ENCODE measurements around the gene SNTB2. TPM values are rescaled to one million over a fixed set of nuclear protein-coding genes. Genes with fewer than 3 reads are reported as not detected.

Gene SNTB2
- total RNA-seq, 2 experiments from 2014 or later = 23.3 to 25.9 TPM

- POLR2A ChIA-PET = interaction anchor here (0.6 to 3.8 kb wide), 16 partner anchors 9 to 575 kb away, joined by 3 to 33 read pairs (median 4); partner anchors contain the start of genes CHTF8, COG8, CYB5B and UTP4
Measured at GRCh38 chr16:69187446-69188235, 677 bp downstream of the SNTB2 start.

GRCh38 chr16:69188236-69188549, 1.2 kb downstream of the SNTB2 start:
- Mint-ChIP-seq H3K4me1 (peaks cover 46% of the 10 kb centered on the region), H3K27ac (peak overlapping the region; percentile 82), H3K27me3 (no peaks in the 10 kb centered on the region), H3K36me3 (ENCODE audit: low read depth) (peaks cover 16% of the 10 kb centered on the region), H3K9me3 (no peaks in the 10 kb centered on the region), H3K4me3 (peak overlapping the region; percentile 82)
- DNase-seq = peak; percentile 26
- ChIA-PET POLR2A (interaction anchor here (0.6 to 3.8 kb wide), 10 partner anchors 8 to 146 kb away, joined by 3 to 33 read pairs (median 3); partner anchors contain the start of genes CHTF8, UTP4 and VPS4A), CTCF (interaction anchor here (0.8 to 2.3 kb wide), 7 partner anchors 8 to 924 kb away, joined by 3 to 10 read pairs (median 6); partner anchors contain the start of gene SLC7A6)

More at GRCh38 chr16:69187446-69188235, 677 bp downstream of the SNTB2 start:
- Mint-ChIP-seq H3K4me3 (peak overlapping the region; percentile 82), H3K4me1 (peaks cover 46% of the 10 kb centered on the region), H3K9me3 (no peaks in the 10 kb centered on the region), H3K27me3 (no peaks in the 10 kb centered on the region), H3K27ac (peak overlapping the region; percentile 82), H3K36me3 (ENCODE audit: low read depth) (peaks cover 16% of the 10 kb centered on the region)
- DNase-seq = peak; percentile 57
- CTCF ChIA-PET = interaction anchor here (0.6 to 2.3 kb wide), 10 partner anchors 9 to 923 kb away, joined by 3 to 10 read pairs (median 4); partner anchors contain the start of gene SLC7A6

DNA sequence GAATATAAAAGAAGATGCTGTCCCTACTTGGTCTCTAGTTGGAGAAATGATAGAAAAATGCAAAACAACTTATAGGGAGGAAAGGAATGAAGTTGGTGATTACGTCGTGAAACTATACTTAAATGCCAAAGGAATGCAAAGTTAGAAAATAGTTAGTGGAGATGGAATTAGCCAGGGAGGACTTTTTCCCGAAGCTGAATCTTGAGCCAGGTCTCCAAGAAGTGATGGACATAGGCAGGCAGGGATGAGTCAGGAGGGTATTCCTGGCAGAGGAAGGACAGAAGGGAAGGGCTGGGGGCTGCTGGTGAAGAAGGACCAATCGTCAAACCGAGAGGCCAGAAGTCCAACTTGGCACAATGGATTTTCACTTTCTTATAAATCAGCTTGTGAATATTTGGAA, 1.8 kb downstream of the SNTB2 start:
- H3K27ac Mint-ChIP-seq = peak overlapping the region; percentile 82
- ChIA-PET POLR2A (interaction anchor here (0.6 to 3.8 kb wide), 7 partner anchors 9 to 146 kb away, joined by 3 to 33 read pairs (median 4); partner anchors contain the start of genes CHTF8, UTP4 and VPS4A), CTCF (interaction anchor here (0.8 to 2.8 kb wide), 7 partner anchors 8 to 924 kb away, joined by 3 to 10 read pairs (median 6); partner anchors contain the start of gene SLC7A6)
- peaks cover 46% of the 10 kb centered on the region for H3K4me1 Mint-ChIP-seq
- H3K36me3 Mint-ChIP-seq (ENCODE audit: low read depth) = peaks cover 16% of the 10 kb centered on the region
- peak overlapping the region; percentile 82 for H3K4me3 Mint-ChIP-seq
- DNase-seq = no peak
- H3K27me3 Mint-ChIP-seq = no peaks in the 10 kb centered on the region
- H3K9me3 Mint-ChIP-seq = no peaks in the 10 kb centered on the region

GRCh38 chr16:69190046-69190588, 3.2 kb downstream of the SNTB2 start:
- CTCF ChIA-PET = interaction anchor here (0.6 to 2.8 kb wide), 2 partner anchors 40 to 69 kb away, joined by 3 to 8 read pairs; no protein-coding TSS in a partner anchor
- Mint-ChIP-seq H3K9me3 (no peaks in the 10 kb centered on the region), H3K4me3 (no peak overlapping the region)

GRCh38 chr16:69190598-69190997, 3.6 kb downstream of the SNTB2 start:
- peak; percentile 23 for DNase-seq
- Mint-ChIP-seq H3K27ac (no peak overlapping the region), H3K9me3 (no peaks in the 10 kb centered on the region), H3K27me3 (no peaks in the 10 kb centered on the region), H3K4me1 (peaks cover 39% of the 10 kb centered on the region), H3K4me3 (no peak overlapping the region), H3K36me3 (ENCODE audit: low read depth) (peaks cover 16% of the 10 kb centered on the region)
- CTCF ChIA-PET = interaction anchor here (2.8 kb wide), 1 partner anchor 41 kb away, joined by 8 read pairs; no protein-coding TSS in a partner anchor
- POLR2A ChIA-PET = no interaction called here

More at GRCh38 chr16:69190046-69190588, 3.2 kb downstream of the SNTB2 start:
- Mint-ChIP-seq H3K27ac (no peak overlapping the region), H3K27me3 (no peaks in the 10 kb centered on the region), H3K36me3 (ENCODE audit: low read depth) (peaks cover 16% of the 10 kb centered on the region), H3K4me1 (peaks cover 39% of the 10 kb centered on the region)
- no peak for DNase-seq
- POLR2A ChIA-PET = no interaction called here

GRCh38 chr16:69191136-69191535, 4.2 kb downstream of the SNTB2 start:
- CTCF ChIA-PET = interaction anchor here (2.8 kb wide), 1 partner anchor 41 kb away, joined by 8 read pairs; no protein-coding TSS in a partner anchor
- no peaks in the 10 kb centered on the region for H3K9me3 Mint-ChIP-seq
- no peak for DNase-seq
- H3K4me1 Mint-ChIP-seq = peaks cover 36% of the 10 kb centered on the region
- H3K27ac Mint-ChIP-seq = no peak overlapping the region
- H3K27me3 Mint-ChIP-seq = no peaks in the 10 kb centered on the region
- H3K36me3 Mint-ChIP-seq (ENCODE audit: low read depth) = peaks cover 16% of the 10 kb centered on the region
- H3K4me3 Mint-ChIP-seq = no peak overlapping the region
- POLR2A ChIA-PET = no interaction called here

DNA sequence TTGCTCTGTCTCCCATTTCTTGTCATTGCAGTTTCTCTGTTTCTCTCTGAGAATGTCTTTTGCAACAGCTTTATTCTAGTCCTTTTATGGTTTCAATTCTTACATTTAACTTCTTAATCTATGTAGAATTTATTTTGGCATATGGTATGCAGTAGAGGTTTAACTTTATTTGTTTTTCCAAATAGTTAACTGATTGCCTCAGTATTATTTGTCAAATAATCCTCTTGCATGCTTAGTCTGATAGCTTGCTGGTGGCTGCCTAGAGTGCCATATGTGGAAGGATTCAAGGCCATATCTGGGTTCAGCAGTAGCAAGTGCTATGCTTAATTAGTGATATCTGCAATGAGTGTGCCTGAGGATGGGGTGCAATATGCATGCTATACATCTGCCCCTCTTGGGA, 6.9 kb downstream of the SNTB2 start:
- H3K4me3 Mint-ChIP-seq = no peak overlapping the region
- CTCF ChIA-PET = no interaction called here
- peaks cover 23% of the 10 kb centered on the region for H3K4me1 Mint-ChIP-seq
- POLR2A ChIA-PET = no interaction called here
- no peaks in the 10 kb centered on the region for H3K27me3 Mint-ChIP-seq
- H3K27ac Mint-ChIP-seq = no peak overlapping the region
- no peak for DNase-seq
- no peaks in the 10 kb centered on the region for H3K9me3 Mint-ChIP-seq
- peaks cover 10% of the 10 kb centered on the region for H3K36me3 Mint-ChIP-seq (ENCODE audit: low read depth)

- no peak for DNase-seq
- no peaks in the 10 kb centered on the region for H3K9me3 Mint-ChIP-seq
- no peak overlapping the region for H3K27ac Mint-ChIP-seq
- CTCF ChIA-PET = no interaction called here
- POLR2A ChIA-PET = no interaction called here
- peaks cover 10% of the 10 kb centered on the region for H3K36me3 Mint-ChIP-seq (ENCODE audit: low read depth)
- no peaks in the 10 kb centered on the region for H3K27me3 Mint-ChIP-seq
- peaks cover 19% of the 10 kb centered on the region for H3K4me1 Mint-ChIP-seq
- H3K4me3 Mint-ChIP-seq = no peak overlapping the region
Measured at GRCh38 chr16:69194488-69194887, 7.5 kb downstream of the SNTB2 start.

- Mint-ChIP-seq H3K4me1 (peaks cover 9% of the 10 kb centered on the region), H3K36me3 (ENCODE audit: low read depth) (peaks cover 6% of the 10 kb centered on the region)
Measured at GRCh38 chr16:69195369-69196029, 8.5 kb downstream of the SNTB2 start.

GRCh38 chr16:69197573-69197972, 10.6 kb downstream of the SNTB2 start:
- Mint-ChIP-seq H3K4me1 (peaks cover 3% of the 10 kb centered on the region), H3K27ac (no peak overlapping the region), H3K27me3 (no peaks in the 10 kb centered on the region), H3K4me3 (no peak overlapping the region), H3K9me3 (no peaks in the 10 kb centered on the region), H3K36me3 (ENCODE audit: low read depth) (no peaks in the 10 kb centered on the region)
- POLR2A ChIA-PET = interaction anchor here (1.5 kb wide), 1 partner anchor 14 kb away, joined by 3 read pairs; no protein-coding TSS in a partner anchor
- CTCF ChIA-PET = no interaction called here
- DNase-seq = no peak

More at GRCh38 chr16:69195369-69196029, 8.5 kb downstream of the SNTB2 start:
- Mint-ChIP-seq H3K4me3 (no peak overlapping the region), H3K27ac (no peak overlapping the region), H3K27me3 (no peaks in the 10 kb centered on the region), H3K9me3 (no peaks in the 10 kb centered on the region)
- CTCF ChIA-PET = no interaction called here
- no peak for DNase-seq
- POLR2A ChIA-PET = interaction anchor here (0.5 kb wide), 1 partner anchor 162 kb away, joined by 3 read pairs; no protein-coding TSS in a partner anchor

DNA sequence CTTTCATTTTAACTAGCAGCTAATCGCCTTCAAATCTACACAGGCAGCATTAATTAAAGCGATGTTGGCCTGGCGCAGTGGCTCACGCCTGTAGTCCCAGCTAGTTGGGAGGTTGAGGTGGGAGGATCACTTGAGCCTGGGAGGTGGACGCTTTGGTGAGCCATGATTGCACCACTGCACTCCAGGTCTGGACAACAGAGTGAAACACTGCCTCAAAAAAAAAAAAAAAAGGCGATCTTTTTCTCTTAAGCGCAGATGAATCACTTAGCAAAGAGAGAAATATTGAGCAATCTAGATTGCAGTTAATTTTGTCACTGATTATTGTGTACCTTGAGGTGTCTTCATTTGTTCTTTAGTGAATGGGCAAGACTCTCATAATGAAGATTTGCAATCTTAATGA, 12.4 kb downstream of the SNTB2 start:
- no peak overlapping the region for H3K4me3 Mint-ChIP-seq
- ChIA-PET CTCF (no interaction called here), POLR2A (no interaction called here)
- no peaks in the 10 kb centered on the region for H3K9me3 Mint-ChIP-seq
- H3K4me1 Mint-ChIP-seq = peaks cover 6% of the 10 kb centered on the region
- no peak for DNase-seq
- H3K27me3 Mint-ChIP-seq = no peaks in the 10 kb centered on the region
- H3K36me3 Mint-ChIP-seq (ENCODE audit: low read depth) = no peaks in the 10 kb centered on the region
- H3K27ac Mint-ChIP-seq = no peak overlapping the region

DNA sequence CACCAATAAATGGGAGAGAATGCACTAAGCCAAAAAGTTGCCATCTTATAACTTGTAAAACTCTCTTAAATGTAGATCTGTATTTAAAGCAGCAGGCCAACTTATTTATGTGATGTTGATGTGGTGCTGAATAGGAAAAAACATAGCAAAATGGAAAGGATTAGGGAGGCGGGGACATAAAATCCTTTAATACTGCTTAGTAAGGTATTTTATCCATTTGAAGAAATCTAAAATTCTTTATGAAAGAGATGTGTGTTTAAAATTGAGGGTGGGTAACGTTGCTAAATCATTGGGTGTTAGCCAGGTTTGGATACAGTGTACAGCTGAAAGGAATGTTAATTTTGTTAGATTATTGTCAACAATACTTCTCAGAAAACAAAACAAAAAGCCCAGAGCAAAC, 14.3 kb downstream of the SNTB2 start:
- H3K36me3 Mint-ChIP-seq (ENCODE audit: low read depth) = no peaks in the 10 kb centered on the region
- H3K9me3 Mint-ChIP-seq = no peaks in the 10 kb centered on the region
- no peaks in the 10 kb centered on the region for H3K27me3 Mint-ChIP-seq
- no peak overlapping the region for H3K27ac Mint-ChIP-seq
- no peak overlapping the region for H3K4me3 Mint-ChIP-seq
- ChIA-PET CTCF (no interaction called here), POLR2A (no interaction called here)
- H3K4me1 Mint-ChIP-seq = peaks cover 18% of the 10 kb centered on the region
- DNase-seq = no peak

DNA sequence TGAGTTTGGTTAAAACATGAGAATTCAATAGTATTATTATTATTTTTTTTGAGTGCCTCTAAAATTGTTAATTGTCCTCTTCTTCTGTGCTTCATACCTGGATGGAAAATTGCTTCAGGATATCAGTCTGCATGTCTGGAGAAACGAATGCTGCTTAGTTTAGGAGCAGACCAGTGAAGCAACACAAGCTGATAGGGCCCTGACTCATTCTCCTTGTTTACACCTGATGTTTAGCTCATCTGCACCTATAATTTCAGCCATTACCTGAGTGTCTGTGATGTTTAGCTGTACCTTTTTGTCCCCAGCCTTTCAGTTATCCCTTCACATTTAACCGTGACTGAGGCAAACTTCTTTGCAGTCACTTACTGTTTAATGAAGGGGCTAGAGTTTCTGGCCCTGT, 14.8 kb downstream of the SNTB2 start:
- Mint-ChIP-seq H3K4me1 (peaks cover 18% of the 10 kb centered on the region), H3K36me3 (ENCODE audit: low read depth) (no peaks in the 10 kb centered on the region), H3K4me3 (no peak overlapping the region), H3K9me3 (no peaks in the 10 kb centered on the region), H3K27ac (no peak overlapping the region), H3K27me3 (no peaks in the 10 kb centered on the region)
- ChIA-PET CTCF (no interaction called here), POLR2A (no interaction called here)
- no peak for DNase-seq

Measured in activated CD4-positive, alpha-beta memory T cell treated with anti-CD3 and anti-CD28 coated beads, Interleukin-2, amount 10 ng/mL, durations not matched to agents 7 days and 5 days (primary cell).